IPS-18a (cell line): ENCODE data around the gene CYP2W1.
A peak's percentile ranks its signal among the peaks of the same experiment; 100 is the strongest.
"Not testable (repeated sequence)": the region's sequence is repeated elsewhere in the genome, so short reads cannot be mapped to it uniquely, and the experiment has no call there.

ENCODE experiments used
- H3K27ac ChIP-seq: one replicate; pipeline ENCODE4 v1.5.1; 2013; ENCODE audit warnings: low read length
- H3K27me3 ChIP-seq: one replicate; pipeline ENCODE4 v1.6.1; 2013; ENCODE audit warnings: mild to moderate bottlenecking, low read length; ENCODE audit not compliant: control insufficient read depth, insufficient read depth
- H3K36me3 ChIP-seq: one replicate; pipeline ENCODE4 v1.6.1; 2013; ENCODE audit warnings: low read depth, low read length; ENCODE audit not compliant: control insufficient read depth
- H3K4me1 ChIP-seq: one replicate; pipeline ENCODE4 v1.6.1; 2013; ENCODE audit warnings: low read depth, low read length; ENCODE audit not compliant: control insufficient read depth
- H3K4me3 ChIP-seq: one replicate; pipeline ENCODE4 v1.5.1; 2013; ENCODE audit warnings: low read length
- H3K9ac ChIP-seq: one replicate; pipeline ENCODE4 v1.6.1; 2013; ENCODE audit warnings: mild to moderate bottlenecking, low read length, moderate library complexity
- H3K9me3 ChIP-seq: one replicate; pipeline ENCODE4 v1.6.1; 2013; ENCODE audit warnings: low read depth, low read length; ENCODE audit not compliant: control insufficient read depth

Gene CYP2W1

GRCh38 chr7:1027242-1028043 lies 44.5 kb downstream of the CYP2W1 start:
- peaks cover 9% of the 10 kb centered on the region for H3K27me3 ChIP-seq
- no peaks in the 10 kb centered on the region for H3K9me3 ChIP-seq
- H3K4me3 ChIP-seq, result peak overlapping the region; percentile 39
- H3K27ac ChIP-seq, result no peak overlapping the region
- H3K4me1 ChIP-seq, result no peaks in the 10 kb centered on the region
- peaks cover 4% of the 10 kb centered on the region for H3K36me3 ChIP-seq
- H3K9ac ChIP-seq, result peak overlapping the region; percentile 28

GRCh38 chr7:1028044-1028770 lies 45.2 kb downstream of the CYP2W1 start:
- H3K27me3 ChIP-seq, result peaks cover 9% of the 10 kb centered on the region
- H3K4me3 ChIP-seq, result peak overlapping the region; percentile 39
- no peak overlapping the region for H3K27ac ChIP-seq
- no peaks in the 10 kb centered on the region for H3K4me1 ChIP-seq
- H3K9me3 ChIP-seq, result no peaks in the 10 kb centered on the region
- peaks cover 4% of the 10 kb centered on the region for H3K36me3 ChIP-seq
- H3K9ac ChIP-seq, result peak overlapping the region; percentile 48

GRCh38 chr7:1028775-1029636 lies 46.0 kb downstream of the CYP2W1 start:
- Histone ChIP-seq H3K27ac (no peak overlapping the region), H3K36me3 (peaks cover 4% of the 10 kb centered on the region), H3K9me3 (no peaks in the 10 kb centered on the region), H3K4me1 (no peaks in the 10 kb centered on the region), H3K9ac (peak overlapping the region; percentile 48), H3K4me3 (peak overlapping the region; percentile 39), H3K27me3 (peaks cover 9% of the 10 kb centered on the region)

GRCh38 chr7:1029637-1030443 lies 46.9 kb downstream of the CYP2W1 start:
- Histone ChIP-seq H3K27me3 (peaks cover 9% of the 10 kb centered on the region), H3K27ac (no peak overlapping the region), H3K36me3 (peaks cover 4% of the 10 kb centered on the region), H3K9me3 (no peaks in the 10 kb centered on the region), H3K4me1 (no peaks in the 10 kb centered on the region), H3K4me3 (no peak overlapping the region), H3K9ac (no peak overlapping the region)

GRCh38 chr7:1030444-1031070 lies 47.6 kb downstream of the CYP2W1 start:
- Histone ChIP-seq H3K27ac (no peak overlapping the region), H3K36me3 (peaks cover 4% of the 10 kb centered on the region), H3K4me1 (no peaks in the 10 kb centered on the region), H3K27me3 (peaks cover 9% of the 10 kb centered on the region), H3K9ac (no peak overlapping the region), H3K4me3 (no peak overlapping the region), H3K9me3 (no peaks in the 10 kb centered on the region)

GRCh38 chr7:1031716-1032455 lies 48.9 kb downstream of the CYP2W1 start:
- Histone ChIP-seq H3K9ac (no peak overlapping the region), H3K4me1 (no peaks in the 10 kb centered on the region), H3K27ac (no peak overlapping the region), H3K27me3 (peaks cover 6% of the 10 kb centered on the region), H3K36me3 (no peaks in the 10 kb centered on the region), H3K9me3 (no peaks in the 10 kb centered on the region), H3K4me3 (no peak overlapping the region)

- no peak overlapping the region for H3K27ac ChIP-seq
- no peak overlapping the region for H3K9ac ChIP-seq
- H3K4me3 ChIP-seq, result no peak overlapping the region
- no peaks in the 10 kb centered on the region for H3K9me3 ChIP-seq
- no peaks in the 10 kb centered on the region for H3K36me3 ChIP-seq
- no peaks in the 10 kb centered on the region for H3K4me1 ChIP-seq
- H3K27me3 ChIP-seq, result no peaks in the 10 kb centered on the region
Observed at GRCh38 chr7:1032536-1033181, 49.7 kb downstream of the CYP2W1 start.

- no peak overlapping the region for H3K4me3 ChIP-seq
- no peaks in the 10 kb centered on the region for H3K36me3 ChIP-seq
- no peaks in the 10 kb centered on the region for H3K9me3 ChIP-seq
- no peaks in the 10 kb centered on the region for H3K27me3 ChIP-seq
- no peak overlapping the region for H3K9ac ChIP-seq
- H3K4me1 ChIP-seq, result no peaks in the 10 kb centered on the region
- no peak overlapping the region for H3K27ac ChIP-seq
Observed at GRCh38 chr7:1033546-1034145, 50.7 kb downstream of the CYP2W1 start.

- not testable (repeated sequence) for H3K4me1 ChIP-seq, H3K36me3 ChIP-seq, H3K4me3 ChIP-seq, H3K27ac ChIP-seq, H3K27me3 ChIP-seq, H3K9me3 ChIP-seq, H3K9ac ChIP-seq
Observed at GRCh38 chr7:1034769-1035168, 51.8 kb downstream of the CYP2W1 start.
